ACC112 (cell line): ENCODE results near the gene WWTR1.

Source experiments
- H2AFZ ChIP-seq: fragments of 200-600 bp; sonication (generic); one replicate; pipeline ENCODE4 v1.6.0; 2017; ENCODE audit warnings: antibody characterized with exemption, low read length; ENCODE audit not compliant: unreplicated experiment
- H3K27ac ChIP-seq: fragments of 200-600 bp; sonication (generic); 2 replicates; pipeline ENCODE4 v1.5.1; 2014; ENCODE audit warnings: low read depth, mild to moderate bottlenecking, antibody characterized with exemption, low read length, moderate library complexity
- H3K27me3 ChIP-seq: fragments of 200-600 bp; sonication (generic); 2 replicates; pipeline ENCODE4 v1.6.1; 2014; ENCODE audit warnings: mild to moderate bottlenecking, antibody characterized with exemption, low read length, moderate library complexity, mixed read lengths; ENCODE audit not compliant: insufficient read depth
- H3K36me3 ChIP-seq: fragments of 200-600 bp; sonication (generic); 2 replicates; pipeline ENCODE4 v1.6.1; 2016; ENCODE audit warnings: mild to moderate bottlenecking, antibody characterized with exemption, low read length, moderate library complexity, mixed read lengths; ENCODE audit not compliant: insufficient read depth
- H3K4me1 ChIP-seq: fragments of 200-600 bp; sonication (generic); one replicate; pipeline ENCODE4 v1.6.1; 2016; ENCODE audit warnings: low read length, mixed read lengths; ENCODE audit not compliant: insufficient read depth, unreplicated experiment, control insufficient read depth
- H3K4me3 ChIP-seq: fragments of 200-600 bp; sonication (generic); 2 replicates; pipeline ENCODE4 v1.5.1; 2014; ENCODE audit warnings: mild to moderate bottlenecking, low read depth, low read length
- H3K79me2 ChIP-seq: fragments of 200-600 bp; sonication (generic); one replicate; pipeline ENCODE4 v1.6.0; 2016; ENCODE audit warnings: low read length; ENCODE audit not compliant: control insufficient read depth, unreplicated experiment, insufficient read depth

Gene WWTR1

GRCh38 chr3:149609595-149609994 lies 48.2 kb downstream of the WWTR1 start:
- Histone ChIP-seq H3K4me1 (peaks cover 60% of the 10 kb centered on the region), H2AFZ (no peak overlapping the region), H3K27me3 (no peaks in the 10 kb centered on the region), H3K79me2 (peaks cover 75% of the 10 kb centered on the region), H3K4me3 (peak overlapping the region; percentile 36; the same call in 1 of the 2 replicates), H3K36me3 (peaks cover 9% of the 10 kb centered on the region; the same call in 1 of the 2 replicates), H3K27ac (peak overlapping the region; percentile 76)

GRCh38 chr3:149608987-149609386 lies 48.8 kb downstream of the WWTR1 start:
- Histone ChIP-seq H3K36me3 (peaks cover 7% of the 10 kb centered on the region; the same call in 1 of the 2 replicates), H3K4me1 (peaks cover 62% of the 10 kb centered on the region), H3K27me3 (no peaks in the 10 kb centered on the region), H3K79me2 (peaks cover 76% of the 10 kb centered on the region), H3K4me3 (no peak overlapping the region), H2AFZ (no peak overlapping the region), H3K27ac (peak overlapping the region; percentile 76)

GRCh38 chr3:149605902-149606301 lies 51.9 kb downstream of the WWTR1 start:
- Histone ChIP-seq H2AFZ (no peak overlapping the region), H3K4me1 (peaks cover 67% of the 10 kb centered on the region), H3K4me3 (no peak overlapping the region), H3K27me3 (no peaks in the 10 kb centered on the region), H3K79me2 (peaks cover 64% of the 10 kb centered on the region), H3K36me3 (no peaks in the 10 kb centered on the region), H3K27ac (peak overlapping the region; percentile 56)

GRCh38 chr3:149604125-149604875 lies 53.5 kb downstream of the WWTR1 start:
- Histone ChIP-seq H3K4me3 (no peak overlapping the region), H3K27ac (peak overlapping the region; percentile 81), H2AFZ (no peak overlapping the region), H3K27me3 (no peaks in the 10 kb centered on the region), H3K4me1 (peaks cover 63% of the 10 kb centered on the region), H3K36me3 (no peaks in the 10 kb centered on the region), H3K79me2 (peaks cover 65% of the 10 kb centered on the region)

- peak overlapping the region; percentile 24; the same call in 1 of the 2 replicates for H3K4me3 ChIP-seq
- no peak overlapping the region for H2AFZ ChIP-seq
- H3K27me3 ChIP-seq: no peaks in the 10 kb centered on the region
- H3K27ac ChIP-seq: peak overlapping the region; percentile 81
- H3K79me2 ChIP-seq: peaks cover 67% of the 10 kb centered on the region
- H3K4me1 ChIP-seq: peaks cover 64% of the 10 kb centered on the region
- no peaks in the 10 kb centered on the region for H3K36me3 ChIP-seq
These were observed 54.4 kb downstream of the WWTR1 start for GRCh38 chr3:149603126-149604074.

GRCh38 chr3:149600634-149601033 lies 57.2 kb downstream of the WWTR1 start:
- peaks cover 53% of the 10 kb centered on the region for H3K4me1 ChIP-seq
- no peaks in the 10 kb centered on the region for H3K27me3 ChIP-seq
- no peak overlapping the region for H3K4me3 ChIP-seq
- no peaks in the 10 kb centered on the region for H3K36me3 ChIP-seq
- H2AFZ ChIP-seq: no peak overlapping the region
- peaks cover 66% of the 10 kb centered on the region for H3K79me2 ChIP-seq
- H3K27ac ChIP-seq: no peak overlapping the region

GRCh38 chr3:149599236-149599635 lies 58.6 kb downstream of the WWTR1 start:
- H3K4me1 ChIP-seq: peaks cover 42% of the 10 kb centered on the region
- H3K79me2 ChIP-seq: peaks cover 61% of the 10 kb centered on the region
- H3K27me3 ChIP-seq: no peaks in the 10 kb centered on the region
- H3K27ac ChIP-seq: no peak overlapping the region
- no peaks in the 10 kb centered on the region for H3K36me3 ChIP-seq
- no peak overlapping the region for H3K4me3 ChIP-seq
- H2AFZ ChIP-seq: no peak overlapping the region

GRCh38 chr3:149596134-149596770 lies 61.6 kb downstream of the WWTR1 start:
- Histone ChIP-seq H3K36me3 (no peaks in the 10 kb centered on the region), H3K27ac (peak overlapping the region; percentile 50), H3K79me2 (peaks cover 52% of the 10 kb centered on the region), H2AFZ (no peak overlapping the region), H3K27me3 (no peaks in the 10 kb centered on the region), H3K4me1 (peaks cover 28% of the 10 kb centered on the region), H3K4me3 (peak overlapping the region; percentile 54)

- peaks cover 49% of the 10 kb centered on the region for H3K79me2 ChIP-seq
These were observed 64.2 kb downstream of the WWTR1 start for GRCh38 chr3:149593418-149594160.

GRCh38 chr3:149592758-149593240 lies 65.0 kb downstream of the WWTR1 start:
- no peak overlapping the region for H3K4me3 ChIP-seq
- H3K27ac ChIP-seq: no peak overlapping the region
- H3K36me3 ChIP-seq: no peaks in the 10 kb centered on the region
- H3K4me1 ChIP-seq: peaks cover 41% of the 10 kb centered on the region
- peaks cover 54% of the 10 kb centered on the region for H3K79me2 ChIP-seq
- no peak overlapping the region for H2AFZ ChIP-seq
- no peaks in the 10 kb centered on the region for H3K27me3 ChIP-seq

More at GRCh38 chr3:149593418-149594160, 64.2 kb downstream of the WWTR1 start:
- Histone ChIP-seq H3K4me3 (no peak overlapping the region), H3K27me3 (no peaks in the 10 kb centered on the region), H3K4me1 (peaks cover 34% of the 10 kb centered on the region), H3K27ac (no peak overlapping the region), H2AFZ (no peak overlapping the region), H3K36me3 (no peaks in the 10 kb centered on the region)
